HL-60 (cell line): ENCODE results near the gene NT5DC3.
"Not testable (repeated sequence)": the region's sequence is repeated elsewhere in the genome, so short reads cannot be mapped to it uniquely, and the experiment has no call there.

Experiments
- DNase-seq, 2 experiments: peaks; one replicate each; pipeline ENCODE4 v3.0.0-alpha.2; 2010 to 2020; ENCODE audit warnings: low read depth in 1 of 2, low spot score in 1 of 2
- H3K27ac ChIP-seq: fragments of 250-450 bp; sonication (Bioruptor Pico); replicated peaks from 2 replicates; pipeline ENCODE4 v1.5.1; 2020; ENCODE audit warnings: mild to moderate bottlenecking, moderate library complexity
- H3K27me3 ChIP-seq: fragments of 250-450 bp; sonication (Bioruptor Pico); 2 replicates; pipeline ENCODE4 v1.5.1; 2021; ENCODE audit warnings: mild to moderate bottlenecking, moderate library complexity; ENCODE audit not compliant: insufficient read depth, poor library complexity, severe bottlenecking
- H3K4me3 ChIP-seq: replicated peaks from 2 replicates; pipeline ENCODE4 v1.5.1; 2011; ENCODE audit warnings: mild to moderate bottlenecking, control low read depth, low read length; ENCODE audit not compliant: insufficient read depth
- GABPA ChIP-seq: IDR thresholded peaks from 2 replicates; pipeline ENCODE4 v1.6.1; 2012; ENCODE audit warnings: low read depth
- POLR2AphosphoS5 ChIP-seq: IDR thresholded peaks from 2 replicates; pipeline ENCODE4 v1.6.1; 2012; ENCODE audit warnings: low read depth
- SPI1 ChIP-seq: IDR thresholded peaks from 2 replicates; pipeline ENCODE4 v1.6.1; 2012; ENCODE audit warnings: low read depth, mild to moderate bottlenecking, borderline replicate concordance
- TF ChIP-seq, protein P1 (sequence below): IDR thresholded peaks from 2 replicates; pipeline ENCODE4 v1.6.1; 2012; ENCODE audit warnings: low read depth; ENCODE audit not compliant: insufficient replicate concordance
- TF ChIP-seq, protein P2 (sequence below): IDR thresholded peaks from one replicate; pipeline ENCODE4 v1.5.1; 2011; ENCODE audit warnings: low read length, control low read depth, inconsistent platforms; ENCODE audit not compliant: insufficient read depth

NT5DC3 gene

DNA sequence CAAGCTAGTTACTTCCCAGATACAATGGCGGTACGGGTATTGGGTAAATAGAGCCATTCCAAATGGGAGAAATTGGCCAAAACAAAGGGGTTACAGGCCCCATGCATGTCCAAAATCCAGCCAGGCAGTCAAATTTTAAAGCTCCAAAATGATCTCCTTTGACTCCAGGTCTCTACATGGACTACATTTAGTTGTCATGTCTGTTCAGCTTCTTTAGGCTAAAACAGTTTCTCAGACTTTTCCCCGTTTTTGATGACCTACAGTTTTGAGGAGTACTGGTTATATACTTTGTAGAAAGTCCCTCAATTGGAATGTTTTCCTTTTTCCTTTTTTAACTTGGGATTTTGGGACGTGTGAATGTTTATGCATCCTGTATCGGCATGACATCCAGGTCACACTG, 4.7 kb downstream of the NT5DC3 start:
- no peak for DNase-seq
- Histone ChIP-seq H3K4me3 (no peak overlapping the region), H3K27ac (no peak overlapping the region), H3K27me3 (no peaks in the 10 kb centered on the region)
- TF ChIP-seq, protein P1, sequence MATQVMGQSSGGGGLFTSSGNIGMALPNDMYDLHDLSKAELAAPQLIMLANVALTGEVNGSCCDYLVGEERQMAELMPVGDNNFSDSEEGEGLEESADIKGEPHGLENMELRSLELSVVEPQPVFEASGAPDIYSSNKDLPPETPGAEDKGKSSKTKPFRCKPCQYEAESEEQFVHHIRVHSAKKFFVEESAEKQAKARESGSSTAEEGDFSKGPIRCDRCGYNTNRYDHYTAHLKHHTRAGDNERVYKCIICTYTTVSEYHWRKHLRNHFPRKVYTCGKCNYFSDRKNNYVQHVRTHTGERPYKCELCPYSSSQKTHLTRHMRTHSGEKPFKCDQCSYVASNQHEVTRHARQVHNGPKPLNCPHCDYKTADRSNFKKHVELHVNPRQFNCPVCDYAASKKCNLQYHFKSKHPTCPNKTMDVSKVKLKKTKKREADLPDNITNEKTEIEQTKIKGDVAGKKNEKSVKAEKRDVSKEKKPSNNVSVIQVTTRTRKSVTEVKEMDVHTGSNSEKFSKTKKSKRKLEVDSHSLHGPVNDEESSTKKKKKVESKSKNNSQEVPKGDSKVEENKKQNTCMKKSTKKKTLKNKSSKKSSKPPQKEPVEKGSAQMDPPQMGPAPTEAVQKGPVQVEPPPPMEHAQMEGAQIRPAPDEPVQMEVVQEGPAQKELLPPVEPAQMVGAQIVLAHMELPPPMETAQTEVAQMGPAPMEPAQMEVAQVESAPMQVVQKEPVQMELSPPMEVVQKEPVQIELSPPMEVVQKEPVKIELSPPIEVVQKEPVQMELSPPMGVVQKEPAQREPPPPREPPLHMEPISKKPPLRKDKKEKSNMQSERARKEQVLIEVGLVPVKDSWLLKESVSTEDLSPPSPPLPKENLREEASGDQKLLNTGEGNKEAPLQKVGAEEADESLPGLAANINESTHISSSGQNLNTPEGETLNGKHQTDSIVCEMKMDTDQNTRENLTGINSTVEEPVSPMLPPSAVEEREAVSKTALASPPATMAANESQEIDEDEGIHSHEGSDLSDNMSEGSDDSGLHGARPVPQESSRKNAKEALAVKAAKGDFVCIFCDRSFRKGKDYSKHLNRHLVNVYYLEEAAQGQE, result no peak

DNA sequence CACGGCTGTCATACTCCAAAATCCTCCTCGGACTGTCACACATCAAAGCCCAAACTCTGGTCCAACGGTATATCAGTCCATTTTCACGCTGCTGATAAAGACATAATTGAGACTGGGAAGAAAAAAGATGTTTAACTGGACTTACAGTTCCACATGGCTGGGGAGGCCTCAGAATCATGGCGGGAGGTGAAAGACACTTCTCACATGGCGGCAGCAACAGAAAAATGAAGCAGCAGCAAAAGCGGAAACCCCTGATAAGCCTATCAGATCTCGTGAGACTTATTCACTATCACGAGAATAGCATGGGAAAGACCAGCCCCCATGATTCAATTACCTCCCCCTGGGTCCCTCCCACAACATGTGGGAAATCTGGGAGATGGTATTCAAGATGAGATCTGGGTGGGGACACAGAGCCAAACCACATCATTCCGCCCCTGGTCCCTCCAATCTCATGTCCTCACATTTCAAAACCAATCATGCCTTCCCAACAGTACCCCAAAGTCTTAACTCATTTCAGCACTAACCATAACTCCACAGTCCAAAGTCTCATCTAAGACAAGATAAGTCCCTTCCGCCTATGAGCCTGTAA, 5.2 kb downstream of the NT5DC3 start:
- not testable (repeated sequence) for DNase-seq, H3K4me3 ChIP-seq, H3K27ac ChIP-seq, H3K27me3 ChIP-seq

DNA sequence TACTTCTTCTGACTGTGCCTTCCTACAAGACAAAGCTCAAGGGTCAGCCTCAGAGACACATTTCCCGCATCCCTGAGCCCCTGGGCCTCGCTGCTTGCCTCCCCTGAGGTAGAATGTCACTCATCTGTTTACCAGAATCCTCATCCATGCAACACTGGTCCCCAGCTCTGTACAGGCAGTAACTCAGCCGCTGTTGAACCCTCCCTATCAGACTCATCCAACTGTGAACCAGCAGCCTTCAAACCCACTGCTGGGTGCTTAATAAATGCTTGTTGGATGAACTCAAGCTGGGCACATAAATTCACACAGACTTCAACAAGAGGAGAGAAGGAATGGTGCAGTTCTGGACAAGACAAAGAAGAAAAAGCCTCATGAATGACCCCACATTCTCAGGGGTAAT, 6.1 kb downstream of the NT5DC3 start:
- no peak for TF ChIP-seq SPI1
- TF ChIP-seq POLR2AphosphoS5, result no peak
- Histone ChIP-seq H3K27me3 (no peaks in the 10 kb centered on the region), H3K4me3 (no peak overlapping the region), H3K27ac (no peak overlapping the region)
- no peak for DNase-seq

DNA sequence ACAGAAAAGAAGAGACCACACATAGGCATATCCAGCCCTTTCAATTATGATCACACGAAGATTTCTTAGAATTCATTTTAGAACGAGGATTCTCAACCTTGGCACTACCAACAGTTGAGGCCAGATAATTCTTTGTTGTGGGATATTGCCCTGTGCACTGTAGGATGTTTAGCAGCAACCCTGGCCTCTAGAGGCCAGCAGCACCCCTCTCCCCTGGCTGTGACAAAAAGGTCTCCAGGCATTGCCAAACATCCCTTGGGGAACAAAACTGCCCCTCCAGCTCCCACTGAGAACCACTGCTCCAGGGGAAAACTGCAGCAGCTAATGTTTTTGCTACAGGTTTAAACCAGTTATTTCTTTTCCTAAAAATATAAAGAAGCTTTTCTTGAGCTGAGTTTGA, 7.1 kb downstream of the NT5DC3 start:
- Histone ChIP-seq H3K4me3 (no peak overlapping the region), H3K27ac (no peak overlapping the region), H3K27me3 (no peaks in the 10 kb centered on the region)
- TF ChIP-seq GABPA (no peak), SPI1 (no peak), POLR2AphosphoS5 (no peak)
- TF ChIP-seq, protein P1, result no peak
- TF ChIP-seq, protein P2, sequence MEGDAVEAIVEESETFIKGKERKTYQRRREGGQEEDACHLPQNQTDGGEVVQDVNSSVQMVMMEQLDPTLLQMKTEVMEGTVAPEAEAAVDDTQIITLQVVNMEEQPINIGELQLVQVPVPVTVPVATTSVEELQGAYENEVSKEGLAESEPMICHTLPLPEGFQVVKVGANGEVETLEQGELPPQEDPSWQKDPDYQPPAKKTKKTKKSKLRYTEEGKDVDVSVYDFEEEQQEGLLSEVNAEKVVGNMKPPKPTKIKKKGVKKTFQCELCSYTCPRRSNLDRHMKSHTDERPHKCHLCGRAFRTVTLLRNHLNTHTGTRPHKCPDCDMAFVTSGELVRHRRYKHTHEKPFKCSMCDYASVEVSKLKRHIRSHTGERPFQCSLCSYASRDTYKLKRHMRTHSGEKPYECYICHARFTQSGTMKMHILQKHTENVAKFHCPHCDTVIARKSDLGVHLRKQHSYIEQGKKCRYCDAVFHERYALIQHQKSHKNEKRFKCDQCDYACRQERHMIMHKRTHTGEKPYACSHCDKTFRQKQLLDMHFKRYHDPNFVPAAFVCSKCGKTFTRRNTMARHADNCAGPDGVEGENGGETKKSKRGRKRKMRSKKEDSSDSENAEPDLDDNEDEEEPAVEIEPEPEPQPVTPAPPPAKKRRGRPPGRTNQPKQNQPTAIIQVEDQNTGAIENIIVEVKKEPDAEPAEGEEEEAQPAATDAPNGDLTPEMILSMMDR, result no peak
- DNase-seq, result no peak

DNA sequence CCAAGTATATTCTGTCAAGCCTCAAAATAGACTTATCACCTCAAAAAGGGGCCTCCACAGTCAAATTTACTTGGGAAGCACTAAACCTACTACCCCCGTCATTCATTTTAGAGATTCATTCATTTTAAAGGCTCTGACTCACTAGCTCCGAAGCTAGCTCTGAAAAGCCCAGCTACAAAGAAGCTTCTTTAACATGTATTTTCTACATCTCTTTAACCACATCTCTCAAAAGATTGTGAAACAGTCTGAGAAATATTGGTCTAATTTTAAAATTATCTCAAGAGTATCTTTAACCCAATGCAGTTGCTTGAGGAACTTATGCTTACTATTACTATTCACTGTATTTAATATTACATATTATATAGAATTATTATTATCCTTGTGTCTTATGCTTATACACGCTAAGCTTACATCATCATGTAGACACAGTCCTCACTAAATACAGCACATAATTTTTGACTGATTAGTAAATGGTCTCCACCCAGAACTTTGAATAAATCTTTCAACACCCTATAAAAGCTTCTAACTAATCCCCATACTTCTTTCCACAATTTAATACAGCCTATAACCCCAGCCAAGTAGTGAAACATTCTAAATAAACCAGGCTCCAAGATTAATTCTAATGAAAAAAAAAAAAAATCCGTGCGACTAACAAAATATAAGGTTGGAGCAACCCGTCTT, 7.8 kb downstream of the NT5DC3 start:
- DNase-seq, result no peak
- Histone ChIP-seq H3K27me3 (no peaks in the 10 kb centered on the region), H3K27ac (no peak overlapping the region), H3K4me3 (no peak overlapping the region)
- TF ChIP-seq, protein P2, result no peak
- TF ChIP-seq SPI1 (no peak), GABPA (no peak), POLR2AphosphoS5 (no peak)
- TF ChIP-seq, protein P1, result no peak
